Measurements from ENCODE around the gene ZFYVE21.

Gene ZFYVE21

DNA sequence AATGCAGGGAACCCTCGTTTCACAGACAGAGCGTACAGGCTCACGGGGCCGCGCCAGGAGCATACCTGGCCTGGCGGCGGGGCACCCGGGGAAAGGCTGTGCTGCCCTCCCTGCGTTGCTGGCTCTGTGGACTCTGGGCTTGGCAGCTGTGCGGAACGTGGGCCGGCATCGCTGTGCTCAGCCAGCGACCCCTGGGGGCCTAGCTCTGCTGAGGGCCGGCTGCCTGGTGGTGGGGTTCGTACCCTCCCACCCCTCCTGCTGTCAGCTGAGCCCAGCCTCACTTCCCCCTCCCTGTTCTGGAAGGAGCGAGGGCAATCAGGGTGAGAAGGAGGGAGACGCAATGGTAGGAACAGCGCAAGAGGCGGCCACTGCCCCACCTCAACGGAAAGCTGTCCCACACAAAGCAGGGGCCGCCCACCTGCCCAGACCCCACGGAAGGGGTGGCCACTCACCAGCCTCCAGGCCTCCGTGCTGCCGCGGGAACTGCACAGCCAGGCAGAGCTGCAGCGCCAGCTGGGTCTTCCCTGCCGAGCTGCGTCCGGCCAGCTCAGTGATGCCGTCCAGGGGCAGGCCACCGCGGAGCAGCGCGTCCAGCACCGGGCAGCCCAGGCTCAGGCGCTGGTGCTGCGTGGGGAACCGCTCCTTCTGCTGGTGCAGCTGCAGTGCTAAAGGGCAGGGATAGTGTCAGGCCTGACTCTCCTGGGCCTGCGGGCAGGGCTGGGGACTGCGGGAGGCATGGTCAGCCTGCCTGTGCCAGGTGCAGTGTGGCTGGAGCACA is 8.9 kb upstream of the ZFYVE21 start:
- DNase-seq = no peak

DNA sequence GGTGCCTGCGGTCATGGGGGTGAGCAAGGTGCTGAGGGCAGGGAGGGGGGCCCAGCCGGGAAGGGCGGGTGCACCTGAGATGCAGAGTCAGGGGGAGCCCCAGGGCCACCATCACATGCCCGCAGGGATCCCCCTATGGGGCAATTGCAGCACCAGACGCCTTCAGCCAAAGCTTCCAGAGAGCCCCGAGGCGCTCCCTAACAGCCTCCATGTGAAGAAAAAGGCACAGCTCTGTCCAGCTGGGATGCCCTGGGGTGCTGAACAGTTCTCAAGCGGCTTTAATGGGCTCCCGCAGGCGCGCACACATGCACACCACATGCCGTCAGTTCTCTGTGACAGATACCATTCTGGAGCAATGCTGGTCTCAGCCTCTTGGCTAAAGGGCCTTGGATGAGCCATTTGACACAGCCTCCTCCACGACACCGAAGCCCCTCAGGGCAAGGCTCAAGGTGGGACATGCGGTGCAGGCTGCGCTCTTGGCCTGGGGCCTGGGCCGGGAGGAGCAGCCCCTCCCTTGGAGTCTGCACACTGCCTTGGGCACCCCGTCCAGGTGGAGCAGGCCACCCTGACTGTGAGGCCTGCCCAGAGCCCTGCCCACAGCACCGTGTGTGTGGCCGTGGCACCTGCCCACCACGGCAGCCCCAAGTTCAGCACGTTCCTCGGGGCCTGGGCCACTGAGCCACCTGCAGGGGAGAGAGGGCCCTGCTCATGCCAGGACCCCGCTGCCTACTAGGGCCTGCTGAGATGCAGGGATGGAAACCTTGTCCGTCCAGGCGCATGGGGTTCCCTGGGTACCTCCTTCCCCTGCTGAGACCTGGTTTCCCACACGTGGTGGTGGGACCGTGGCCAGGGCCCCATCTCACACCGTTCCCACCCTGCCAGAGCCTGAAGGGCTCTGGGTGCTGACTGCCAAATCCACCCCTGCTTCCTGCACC is 8.0 kb upstream of the ZFYVE21 start:
- no peak for DNase-seq

DNA sequence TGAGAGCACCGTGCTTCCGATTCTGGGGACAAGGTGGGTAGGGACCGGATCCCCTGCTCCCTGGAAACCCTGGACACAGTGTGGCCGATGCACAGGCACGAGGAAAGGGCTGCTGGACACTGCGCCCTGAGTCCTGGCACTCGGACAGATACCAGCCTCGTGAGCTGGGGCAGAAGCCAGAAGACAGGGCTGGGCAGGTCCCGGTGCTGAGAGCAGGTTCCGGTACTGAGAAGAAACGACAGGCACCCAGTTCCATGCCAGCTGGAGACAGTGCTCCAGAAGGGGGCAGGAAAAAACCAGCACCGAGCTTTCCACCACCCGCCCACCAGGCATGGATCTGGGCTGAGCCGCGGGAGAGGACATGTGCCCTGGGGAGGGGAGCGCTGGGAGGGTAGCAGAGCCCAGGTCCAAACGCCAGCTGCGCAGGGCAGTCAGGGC is 6.8 kb upstream of the ZFYVE21 start:
- DNase-seq = no peak

DNA sequence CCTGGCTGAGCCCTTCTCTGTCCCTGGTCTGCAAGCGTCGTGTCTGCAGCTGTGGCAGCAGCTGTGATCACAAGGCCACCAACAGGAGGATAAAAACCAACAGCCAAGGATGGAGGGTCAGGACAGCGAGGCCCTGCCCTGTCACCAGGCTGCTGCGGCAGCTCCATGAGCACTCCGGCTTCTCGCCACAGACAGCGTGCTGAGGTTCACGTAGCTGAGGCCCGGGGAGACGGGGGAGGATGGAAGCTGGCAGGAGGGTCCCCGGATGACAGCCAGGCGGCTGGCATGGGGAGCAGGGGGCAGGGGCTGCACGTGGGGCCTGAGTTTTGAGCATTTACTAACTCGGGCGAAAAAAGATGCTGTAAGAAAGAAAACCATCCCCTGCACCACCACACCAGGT is 5.8 kb upstream of the ZFYVE21 start:
- DNase-seq = no peak

DNA sequence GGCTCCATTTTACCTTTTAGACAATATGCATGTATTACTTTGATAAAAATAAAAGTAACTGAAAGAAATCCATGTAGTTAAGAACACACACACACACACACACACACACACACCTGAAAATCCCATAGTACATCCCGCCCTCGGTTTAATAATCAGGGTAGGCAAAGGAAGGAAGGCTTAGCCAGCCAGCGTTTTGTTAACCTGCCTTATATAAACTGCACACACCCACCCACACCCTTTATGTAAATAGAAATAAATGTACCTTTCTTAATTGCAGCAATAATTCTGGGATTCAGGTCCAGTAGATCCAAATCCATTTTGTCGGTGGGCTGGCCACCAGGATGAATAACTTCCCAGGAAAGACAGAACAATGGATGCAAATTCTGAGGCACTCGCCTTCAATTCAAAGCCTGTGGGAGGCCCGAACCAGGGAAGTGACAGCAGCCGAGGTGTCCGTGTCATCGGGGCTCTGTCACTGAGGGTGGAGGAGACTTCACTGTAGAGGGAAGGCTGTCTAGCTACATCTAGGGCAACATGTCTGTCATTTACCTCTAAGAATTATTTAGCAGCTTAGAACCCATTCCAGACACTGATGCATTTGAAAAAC is 4.7 kb upstream of the ZFYVE21 start:
- no peak for DNase-seq

DNA sequence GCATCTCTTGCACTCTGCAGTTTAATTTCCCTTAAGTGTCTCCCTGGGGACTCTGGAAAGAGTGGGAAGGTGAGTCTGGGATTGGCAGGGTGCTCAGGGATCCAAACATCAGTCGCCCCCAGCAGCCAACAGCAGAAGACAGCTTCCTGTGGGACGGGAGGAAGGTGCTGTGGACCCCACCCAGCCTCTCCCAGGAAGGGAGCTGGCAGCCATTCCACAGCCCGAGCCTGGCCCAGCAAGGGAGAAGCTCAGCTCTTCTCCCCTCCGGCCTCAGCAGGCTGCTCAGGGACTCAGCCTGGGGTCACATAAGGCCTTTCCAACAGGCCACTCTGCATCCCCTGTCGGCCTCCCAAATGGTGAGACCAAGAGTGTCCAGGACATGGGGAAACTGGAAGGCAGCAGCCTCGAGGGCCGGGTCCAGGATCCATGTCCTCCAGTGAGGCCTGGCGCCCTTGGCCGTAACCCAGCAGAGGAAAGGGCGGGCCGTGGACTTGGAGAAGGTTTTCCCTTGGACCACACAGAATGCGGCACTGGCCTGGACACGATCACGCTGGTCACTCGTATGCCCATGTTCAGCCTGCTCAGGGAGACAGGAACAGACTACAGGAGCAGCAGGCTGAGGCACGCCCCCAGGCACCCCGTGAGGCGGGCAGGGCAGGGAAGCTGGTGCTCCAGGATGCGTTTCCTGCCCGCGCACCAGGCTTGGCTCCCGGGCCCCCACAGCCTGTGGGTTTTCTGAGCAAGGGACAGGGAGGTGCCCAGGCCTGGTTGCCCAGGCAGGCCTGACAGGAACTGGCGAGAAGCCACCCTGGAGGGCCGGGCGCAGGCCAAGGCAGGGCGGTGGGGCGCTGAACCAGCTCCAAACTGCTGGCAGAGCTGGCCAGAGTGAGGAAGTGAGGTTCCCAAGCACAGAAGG is 3.8 kb upstream of the ZFYVE21 start:
- no peak for DNase-seq

DNA sequence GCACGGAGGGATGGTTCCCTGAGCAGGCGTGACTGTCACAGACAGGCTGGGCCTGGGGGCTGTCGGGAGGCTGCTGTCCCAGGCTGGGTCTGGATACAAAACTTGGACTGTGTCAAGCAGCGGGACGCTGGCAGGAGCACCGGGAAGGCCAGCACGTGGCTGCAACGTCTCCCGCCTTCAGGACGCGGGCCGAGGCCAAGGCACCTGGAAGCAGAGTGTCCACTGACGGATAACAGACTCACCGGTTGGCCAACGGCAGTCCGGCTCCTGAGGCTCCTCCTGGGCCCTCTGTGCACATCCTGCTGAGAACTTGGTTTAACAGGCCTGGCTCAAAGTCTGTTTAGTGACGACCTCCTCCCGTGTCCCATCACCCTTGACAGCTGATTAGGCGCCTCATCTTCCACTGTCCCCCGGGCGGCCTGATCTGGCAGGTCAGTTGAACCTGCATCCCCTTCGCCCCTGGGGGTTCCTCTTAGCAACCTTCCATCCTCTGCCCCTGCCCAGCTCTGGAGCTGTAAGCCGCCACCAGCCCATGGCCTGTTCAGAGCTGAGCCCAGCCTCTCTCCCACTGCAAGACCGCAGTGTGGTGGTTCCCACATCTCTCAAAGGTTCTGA is 2.9 kb upstream of the ZFYVE21 start:
- no peak for DNase-seq

DNA sequence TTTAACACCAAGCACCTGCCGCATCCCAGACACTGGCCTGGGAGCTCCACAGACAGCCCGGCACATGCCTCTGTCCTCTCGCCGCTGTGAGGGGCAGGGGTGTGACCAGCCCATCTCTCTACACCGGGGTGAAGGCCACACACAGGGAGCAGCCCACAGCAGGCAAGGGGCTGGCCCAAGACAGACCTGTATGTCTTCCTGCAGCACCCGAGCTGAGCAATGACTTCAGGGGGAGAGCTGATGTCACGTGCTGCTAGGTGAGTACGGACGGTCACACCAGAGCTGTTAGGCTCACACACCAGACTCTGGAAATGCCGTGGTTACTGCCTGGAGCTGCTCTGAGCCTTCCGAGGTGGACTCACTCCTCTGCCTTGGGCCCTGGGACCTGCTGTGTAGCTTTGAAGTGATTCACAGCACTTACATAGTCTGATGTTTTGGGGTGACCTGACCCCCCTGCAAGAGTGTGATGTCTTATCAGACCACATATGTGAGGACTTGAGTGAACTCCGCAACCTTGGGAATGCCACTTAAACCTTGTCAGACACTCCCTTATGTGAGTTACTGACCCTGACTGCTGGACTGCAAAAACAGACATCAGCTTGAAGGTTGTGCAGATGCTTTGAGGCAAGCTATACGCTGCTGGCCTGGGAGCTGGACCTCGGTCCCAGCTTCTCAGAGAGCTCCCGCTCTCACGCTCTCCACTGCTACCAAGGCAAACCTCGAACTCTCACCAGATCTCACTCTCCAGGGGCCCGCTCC is 2.1 kb upstream of the ZFYVE21 start:
- DNase-seq = no peak

DNA sequence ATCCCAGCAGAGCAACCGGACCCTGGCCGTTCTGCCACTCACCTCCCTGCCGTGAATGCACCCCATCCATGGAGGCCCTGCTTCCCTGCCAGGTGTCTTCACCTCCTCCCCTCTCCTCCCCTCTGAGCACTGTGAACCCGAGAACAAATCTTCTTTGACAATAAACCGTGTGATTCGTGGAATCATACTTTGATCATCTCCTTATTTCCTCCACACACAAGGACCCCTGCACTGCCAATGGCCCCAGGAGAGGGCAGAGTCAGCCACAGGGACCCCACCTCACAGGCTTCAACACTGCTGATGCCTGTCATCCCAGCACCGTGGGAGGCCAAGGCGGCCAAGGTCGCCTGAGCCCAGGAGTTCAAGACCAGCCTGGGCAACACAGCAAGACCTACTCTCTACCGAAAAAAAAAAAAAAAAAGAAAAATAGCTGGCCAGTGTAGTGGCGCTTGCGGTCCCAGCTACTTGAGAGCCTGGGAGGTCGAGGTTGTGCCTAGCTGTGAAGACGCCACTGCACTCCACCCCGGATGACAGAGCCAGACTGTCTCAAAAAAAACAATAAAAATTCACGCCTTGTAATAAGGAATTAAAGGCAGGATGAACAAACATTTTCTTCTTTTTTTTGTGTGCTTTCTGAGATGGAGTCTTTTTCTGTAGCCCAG is 1.4 kb upstream of the ZFYVE21 start:
- no peak for DNase-seq

DNA sequence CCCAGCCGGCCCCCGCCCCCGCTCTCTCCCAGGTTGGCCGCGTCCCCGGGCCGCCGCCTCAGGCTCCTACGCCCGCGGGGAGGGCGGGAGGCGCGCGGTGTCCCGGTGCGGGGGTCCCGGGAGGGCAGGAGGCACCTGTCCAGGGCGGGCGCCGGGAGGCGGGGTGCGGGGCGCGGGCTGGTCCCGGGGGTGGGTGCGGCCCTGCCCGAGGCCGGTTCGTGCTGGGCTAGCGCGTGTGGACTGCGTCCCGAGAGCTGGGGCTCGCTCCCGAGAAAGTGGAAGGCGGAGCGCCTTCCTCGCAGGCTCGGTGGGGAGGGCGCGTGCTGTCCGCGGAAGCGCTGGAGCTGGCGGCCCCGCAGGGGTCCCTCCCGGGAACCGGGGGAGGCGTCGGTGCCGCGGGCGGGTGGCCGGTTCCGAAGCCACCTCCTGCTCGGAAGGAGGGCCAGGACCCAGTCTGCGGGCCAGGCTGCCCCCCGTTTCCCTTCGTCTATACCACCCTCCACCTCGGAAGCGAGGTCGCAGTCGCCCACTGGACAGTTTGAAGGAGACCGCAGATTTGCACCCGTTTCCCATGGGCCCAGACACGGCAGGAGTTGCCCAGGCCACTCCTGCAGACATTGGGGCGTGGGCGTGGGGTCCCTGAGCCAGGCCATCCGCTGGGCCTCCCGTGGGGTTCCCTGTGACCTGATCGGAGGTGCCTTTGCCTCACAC is 636 bp downstream of the ZFYVE21 start:
- no peak for DNase-seq

DNA sequence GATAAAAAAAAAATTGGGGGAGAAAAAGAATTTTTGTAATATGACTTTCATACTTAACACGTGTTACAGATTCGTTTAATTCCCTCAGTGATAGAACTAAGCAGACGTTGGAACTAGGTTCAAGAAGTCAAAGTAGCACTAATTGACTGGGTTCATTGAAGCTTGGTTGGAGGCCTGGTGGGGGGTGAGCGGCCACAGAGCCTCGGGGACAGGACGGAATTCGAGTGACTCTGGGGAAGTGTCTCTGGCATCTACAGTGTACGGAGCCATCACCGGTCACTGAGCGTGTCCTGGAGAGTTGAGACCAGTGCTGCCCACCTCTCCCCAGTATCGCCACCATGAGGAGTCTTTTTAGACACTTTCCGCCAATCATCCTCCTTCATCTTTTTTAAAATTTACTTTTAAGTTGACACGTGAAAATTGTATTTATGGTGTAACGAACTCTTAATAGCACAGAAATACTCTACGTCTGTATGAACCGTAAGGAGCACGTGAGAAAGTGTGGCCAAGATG is 1.3 kb downstream of the ZFYVE21 start:
- DNase-seq = no peak

DNA sequence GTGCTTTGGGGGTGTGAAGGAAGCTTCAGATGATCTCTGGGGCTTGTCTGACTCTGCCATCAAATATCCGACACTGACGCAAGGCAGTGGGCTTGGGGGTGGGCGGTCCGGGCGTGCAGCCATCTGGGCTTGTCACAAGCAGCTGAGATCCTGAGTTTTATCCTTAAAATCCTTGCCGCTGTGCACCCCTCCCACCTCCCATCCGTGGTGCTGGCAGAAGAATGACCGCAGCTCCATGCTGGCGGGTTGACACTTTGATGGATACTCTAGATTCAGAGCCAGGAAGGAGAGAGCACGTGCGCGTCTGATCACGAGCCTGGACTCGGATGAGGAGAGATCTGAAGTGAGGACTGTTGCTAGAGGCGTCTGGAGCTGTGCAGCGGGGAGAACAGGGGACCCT is 3.0 kb downstream of the ZFYVE21 start:
- no peak for DNase-seq

DNA sequence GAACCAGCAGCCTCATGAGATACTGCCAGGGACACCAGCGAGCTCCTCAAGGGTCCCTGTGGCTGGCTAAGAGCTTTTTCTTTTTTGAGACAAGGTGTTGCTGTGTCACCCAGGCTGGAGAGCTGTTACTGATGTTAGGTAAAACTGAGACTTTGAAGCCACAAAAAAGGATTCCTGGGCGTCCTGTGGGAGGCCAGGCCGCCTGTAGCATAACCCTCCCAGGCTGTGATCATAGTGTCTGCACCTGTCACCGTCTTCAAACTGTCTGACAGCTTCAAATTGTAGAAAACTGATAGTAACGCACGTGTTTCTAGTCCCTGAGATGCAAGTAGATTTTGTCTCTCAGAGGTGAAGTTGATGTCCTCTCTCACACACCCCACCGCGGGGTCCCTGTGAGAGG is 4.1 kb downstream of the ZFYVE21 start:
- DNase-seq = no peak

DNA sequence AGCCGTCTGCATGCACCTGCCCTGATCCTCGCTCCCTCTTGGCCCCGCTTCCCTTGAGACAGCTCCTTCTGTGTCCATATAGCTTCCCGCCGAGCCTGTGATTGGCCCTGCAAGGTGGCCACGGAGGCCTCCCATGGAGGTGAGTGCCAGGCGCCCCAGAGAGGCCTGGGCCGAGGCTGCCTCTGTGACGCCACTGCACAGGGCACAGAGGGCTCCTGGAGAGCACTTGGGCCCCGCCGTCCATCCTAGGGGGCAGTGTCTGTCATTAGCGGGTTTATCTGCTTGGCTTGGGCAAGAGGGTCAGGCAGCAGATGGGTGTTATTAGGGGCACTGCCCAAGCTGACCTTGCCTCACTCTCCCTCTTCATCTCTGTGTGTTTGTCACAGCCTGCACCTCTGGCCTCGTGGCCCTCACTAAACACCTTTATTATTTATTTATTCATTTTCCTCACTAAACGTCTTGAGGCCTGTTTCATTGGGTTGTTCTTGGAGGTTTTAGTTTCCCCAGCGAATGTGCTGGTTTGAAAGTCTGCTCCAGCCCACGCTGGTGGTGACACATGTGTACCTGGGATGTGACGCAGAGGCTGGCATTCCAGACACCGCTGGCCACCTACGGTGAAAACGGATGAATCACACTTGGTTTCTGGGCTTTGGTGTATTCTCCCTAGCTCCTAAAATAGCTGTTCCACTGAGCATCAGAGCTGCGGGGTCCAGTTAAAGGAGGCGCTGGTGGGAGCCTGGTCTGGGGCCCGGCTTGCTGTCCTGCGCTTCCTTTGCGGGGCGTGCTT is 5.9 kb downstream of the ZFYVE21 start:
- no peak for DNase-seq

DNA sequence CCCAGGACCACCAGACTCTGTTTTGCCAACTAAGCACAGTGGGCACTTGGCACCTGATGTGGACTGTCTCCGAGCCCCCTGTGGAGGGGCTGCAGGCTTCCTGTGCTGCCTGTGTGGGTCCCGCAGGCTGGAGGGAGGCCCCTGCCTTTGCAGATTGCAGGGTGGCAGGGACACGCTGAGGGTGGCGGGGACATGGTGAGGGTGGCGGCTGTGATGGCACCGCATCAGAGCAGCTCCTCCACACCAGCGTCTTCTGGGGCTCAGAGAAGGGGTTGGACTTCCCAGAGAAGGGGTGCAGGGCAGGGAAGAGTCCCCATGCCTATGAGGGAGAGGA is 8.1 kb downstream of the ZFYVE21 start:
- DNase-seq = no peak

DNA sequence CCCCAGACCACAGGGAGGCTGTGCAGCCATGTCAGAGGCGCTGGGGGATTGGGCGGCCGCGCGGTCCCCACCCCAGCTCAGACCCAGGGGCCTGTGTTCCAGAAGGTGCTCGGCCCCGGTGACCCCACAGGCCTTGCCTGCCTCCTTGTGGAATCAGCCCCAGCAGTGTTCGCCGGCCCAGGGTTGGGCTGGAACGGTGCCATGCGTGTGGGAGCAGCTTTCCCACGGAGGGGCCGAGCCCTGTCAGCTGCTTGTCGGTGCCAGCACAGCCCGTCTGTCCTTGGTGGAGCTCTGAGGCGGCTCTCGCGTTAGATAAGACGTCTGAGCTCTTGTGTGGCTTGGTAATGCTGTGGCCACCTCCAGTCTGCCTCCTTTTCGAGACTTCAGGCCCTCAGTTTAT is 8.5 kb downstream of the ZFYVE21 start:
- peak; percentile 38 for DNase-seq

DNA sequence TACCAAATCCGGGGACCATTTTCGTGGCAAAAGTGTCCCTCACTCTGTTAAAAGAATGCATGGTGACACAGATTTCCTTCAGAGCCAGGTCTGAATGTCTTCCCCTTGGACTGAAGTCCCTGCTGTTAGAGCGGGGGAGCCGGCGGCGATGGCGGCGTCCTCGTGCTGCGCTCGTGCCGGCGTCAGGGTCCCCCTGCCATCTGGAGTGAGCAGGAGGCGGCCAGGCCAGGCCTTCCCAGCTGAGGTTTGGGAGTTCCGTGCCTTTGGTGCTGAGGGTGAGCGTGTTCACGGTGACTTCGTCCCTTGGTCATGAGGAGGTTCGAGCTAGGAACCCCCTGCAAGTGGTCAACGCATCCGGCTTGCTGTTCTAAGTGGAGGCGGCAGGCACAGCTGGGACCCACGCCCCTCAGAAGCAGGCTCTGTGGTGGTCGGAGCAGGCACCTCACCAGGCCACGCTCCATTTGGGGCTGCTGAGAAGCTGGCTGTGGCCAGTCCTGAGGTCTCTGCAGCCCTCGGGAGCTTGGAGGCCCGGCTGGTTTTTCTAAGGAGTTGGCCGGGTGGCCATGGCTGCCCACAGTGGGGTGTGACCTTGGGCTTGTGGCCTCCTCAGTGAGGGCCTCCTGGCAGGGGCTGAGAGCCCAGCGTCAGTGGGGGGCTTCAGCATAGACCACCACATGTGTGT is 9.5 kb downstream of the ZFYVE21 start:
- no peak for DNase-seq

DNA sequence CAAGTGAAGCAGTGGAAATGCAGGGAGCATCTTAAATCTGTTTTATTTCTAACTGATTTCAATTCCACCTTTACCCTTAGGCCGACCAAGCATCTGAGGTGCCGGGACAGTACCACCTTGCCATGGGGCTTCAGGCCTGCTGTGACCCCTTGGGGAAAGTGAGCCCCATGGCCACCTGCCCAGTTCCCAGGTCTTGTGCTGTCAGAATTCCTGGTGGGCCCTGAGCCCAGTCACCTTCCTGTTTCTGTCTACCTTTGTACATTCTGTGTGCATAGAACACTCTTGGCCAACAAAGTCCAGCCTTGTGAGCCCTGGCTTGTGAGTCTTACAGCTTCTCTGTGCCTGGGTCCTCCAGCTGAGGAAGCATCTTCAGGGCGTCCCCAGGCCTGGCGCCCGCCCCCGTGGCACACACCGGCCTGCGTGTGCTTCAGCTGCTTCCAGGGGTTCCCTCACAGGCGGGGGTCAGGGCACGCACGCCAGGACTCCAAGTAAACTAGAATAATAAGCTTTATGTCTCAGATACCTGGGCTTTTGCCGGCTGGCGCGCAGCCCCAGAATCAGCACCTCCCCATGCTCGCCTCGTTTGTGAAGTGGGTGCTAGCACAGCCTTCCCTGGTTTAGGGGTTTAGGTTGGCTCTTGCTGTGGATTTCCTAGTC is 10.3 kb downstream of the ZFYVE21 start:
- no peak for DNase-seq
